Measurements from ENCODE around the gene LPP.

LPP gene

GRCh38 chr3:188780193-188781147 is 626.5 kb downstream of the LPP start:
- no peak for FAIRE-seq

GRCh38 chr3:188782613-188783124 is 628.7 kb downstream of the LPP start:
- FAIRE-seq = no peak

GRCh38 chr3:188786424-188786823 is 632.5 kb downstream of the LPP start:
- FAIRE-seq = no peak

GRCh38 chr3:188788621-188789081 is 634.7 kb downstream of the LPP start:
- no peak for FAIRE-seq

- no peak for FAIRE-seq
Measured at GRCh38 chr3:188789251-188789650, 635.3 kb downstream of the LPP start.

- no peak for FAIRE-seq
Measured at GRCh38 chr3:188791311-188791710, 637.4 kb downstream of the LPP start.

- FAIRE-seq = no peak
Measured at GRCh38 chr3:188792793-188793192, 638.8 kb downstream of the LPP start.

- no peak for FAIRE-seq
Measured at GRCh38 chr3:188796122-188796631, 642.2 kb downstream of the LPP start.

GRCh38 chr3:188797045-188797444 is 643.1 kb downstream of the LPP start:
- no peak for FAIRE-seq

GRCh38 chr3:188798556-188799145 is 644.7 kb downstream of the LPP start:
- peak; percentile 94 for FAIRE-seq

GRCh38 chr3:188801393-188801792 is 647.4 kb downstream of the LPP start:
- no peak for FAIRE-seq

- no peak for FAIRE-seq
Measured at GRCh38 chr3:188802645-188803044, 648.7 kb downstream of the LPP start.

- no peak for FAIRE-seq
Measured at GRCh38 chr3:188807006-188807405, 653.0 kb downstream of the LPP start.

- FAIRE-seq = no peak
Measured at GRCh38 chr3:188812198-188812597, 658.2 kb downstream of the LPP start.

- no peak for FAIRE-seq
Measured at GRCh38 chr3:188814581-188814980, 660.6 kb downstream of the LPP start.

- FAIRE-seq = no peak
Measured at GRCh38 chr3:188817103-188817934, 663.4 kb downstream of the LPP start.

GRCh38 chr3:188817935-188818269 is 663.9 kb downstream of the LPP start:
- no peak for FAIRE-seq

GRCh38 chr3:188818282-188818681 is 664.3 kb downstream of the LPP start:
- no peak for FAIRE-seq

GRCh38 chr3:188819939-188820338 is 666.0 kb downstream of the LPP start:
- FAIRE-seq = peak; percentile 81

GRCh38 chr3:188822004-188822403 is 668.0 kb downstream of the LPP start:
- FAIRE-seq = no peak

GRCh38 chr3:188822411-188822810 is 668.5 kb downstream of the LPP start:
- no peak for FAIRE-seq

- FAIRE-seq = no peak
Measured at GRCh38 chr3:188824566-188824965, 670.6 kb downstream of the LPP start.

GRCh38 chr3:188825901-188826300 is 671.9 kb downstream of the LPP start:
- FAIRE-seq = no peak
